GM04504 (cell line): ENCODE results near the gene ALX4.

Experiments
- DNase-seq: peaks from one replicate; pipeline ENCODE4 v3.0.0-alpha.2; 2012; ENCODE audit warnings: low read depth

ALX4 gene

GRCh38 chr11:44300844-44301563 is 8.9 kb downstream of the ALX4 start:
- no peak for DNase-seq

GRCh38 chr11:44298862-44299261 is 11.1 kb downstream of the ALX4 start:
- DNase-seq = no peak

GRCh38 chr11:44290208-44290607 is 19.7 kb downstream of the ALX4 start:
- DNase-seq = no peak

- DNase-seq = no peak
Observed at GRCh38 chr11:44288133-44288526, 21.8 kb downstream of the ALX4 start.

- no peak for DNase-seq
Observed at GRCh38 chr11:44286911-44287310, 23.0 kb downstream of the ALX4 start.

GRCh38 chr11:44286268-44286880 is 23.6 kb downstream of the ALX4 start:
- DNase-seq = peak; percentile 17

- DNase-seq = no peak
Observed at GRCh38 chr11:44285756-44286155, 24.2 kb downstream of the ALX4 start.

- DNase-seq = no peak
Observed at GRCh38 chr11:44282620-44283019, 27.3 kb downstream of the ALX4 start.

GRCh38 chr11:44281151-44281550 is 28.8 kb downstream of the ALX4 start:
- no peak for DNase-seq

GRCh38 chr11:44280257-44280656 is 29.7 kb downstream of the ALX4 start:
- DNase-seq = no peak

GRCh38 chr11:44279483-44279882 is 30.5 kb downstream of the ALX4 start:
- no peak for DNase-seq

- DNase-seq = no peak
Observed at GRCh38 chr11:44277196-44278090, 32.5 kb downstream of the ALX4 start.

GRCh38 chr11:44275961-44276550 is 33.9 kb downstream of the ALX4 start:
- DNase-seq = no peak

- no peak for DNase-seq
Observed at GRCh38 chr11:44275241-44275640, 34.7 kb downstream of the ALX4 start.

GRCh38 chr11:44274404-44274803 is 35.5 kb downstream of the ALX4 start:
- DNase-seq = no peak

- no peak for DNase-seq
Observed at GRCh38 chr11:44271286-44271685, 38.7 kb downstream of the ALX4 start.

GRCh38 chr11:44270403-44271273 is 39.3 kb downstream of the ALX4 start:
- DNase-seq = no peak

- no peak for DNase-seq
Observed at GRCh38 chr11:44269369-44270351, 40.3 kb downstream of the ALX4 start.

GRCh38 chr11:44268614-44269080 is 41.3 kb downstream of the ALX4 start:
- no peak for DNase-seq
